Kidney (tissue), 22 donors: ENCODE data around the gene PRR22. TPM values are rescaled to one million over a fixed set of nuclear protein-coding genes. Genes with fewer than 3 reads are reported as not detected.

Experiments used
- DNase-seq, 5 donors: peaks; one replicate each; pipeline ENCODE4 v3.0.0-alpha.2; 2013 to 2020
- FAIRE-seq: peaks from 2 replicates; lab custom pipeline; 2012; peaks lifted over from hg19 to GRCh38; lab: Jason Lieb, UNC
- H3K27ac ChIP-seq, 2 donors: one replicate each; pipeline ENCODE4 v1.7.0; 2013; ENCODE audit warnings: low read depth in 2 of 2, low read length in 2 of 2, inconsistent platforms in 1 of 2
- H3K27me3 ChIP-seq: one replicate; pipeline ENCODE4 v1.7.1; 2013; ENCODE audit warnings: low read length, inconsistent platforms; ENCODE audit not compliant: control insufficient read depth, insufficient read depth
- H3K36me3 ChIP-seq, 3 donors: one replicate each; pipeline versions ENCODE4 v1.7.0 to v1.7.1; 2013; ENCODE audit warnings: low read length in 3 of 3, control low read depth in 1 of 3, inconsistent platforms in 1 of 3; ENCODE audit not compliant: insufficient read depth in 3 of 3, control insufficient read depth in 2 of 3
- H3K4me1 ChIP-seq, 3 donors: one replicate each; pipeline versions ENCODE4 v1.7.0 to v1.7.1; 2013; ENCODE audit warnings: low read length in 3 of 3, inconsistent platforms in 1 of 3, low read depth in 1 of 3; ENCODE audit not compliant: control insufficient read depth in 2 of 3, insufficient read depth in 2 of 3
- H3K4me3 ChIP-seq, 3 donors: one replicate each; pipeline versions ENCODE4 v1.7.0 to v1.8.1; 2013; ENCODE audit warnings: low read length in 3 of 3, control low read depth in 1 of 3, inconsistent platforms in 1 of 3
- H3K9ac ChIP-seq, 3 donors: one replicate each; pipeline versions ENCODE4 v1.7.0 to v1.7.1; 2013; ENCODE audit warnings: low read length in 3 of 3, control low read depth in 1 of 3, inconsistent platforms in 1 of 3
- H3K9me3 ChIP-seq, 3 donors: one replicate each; pipeline versions ENCODE4 v1.7.0 to v1.7.1; 2013; ENCODE audit warnings: low read length in 3 of 3, control low read depth in 1 of 3, inconsistent platforms in 1 of 3; ENCODE audit not compliant: control insufficient read depth in 2 of 3, insufficient read depth in 1 of 3
- intact Hi-C: fragments of 100-400 bp; cut with DNase I; formaldehyde crosslinking; loops from one replicate; pipeline ENCODE4 v1.11.1; 2022
- long read RNA-seq, 10 donors: library from polyadenylated mRNA in 1 of 10; unstranded in 1 of 10; transcript quantifications; one replicate each; pipeline ENCODE4 v2.0.0 and lab custom pipeline, GENCODE V29; 2021 to 2026
- polyA plus RNA-seq: library from polyadenylated mRNA; stranded (reverse); fragments of 350-450 nt; fragmentation: Illumina TruSeq; extraction: RNeasy Lipid Tissue Mini Kit (QIAGEN cat#74804); gene quantifications from one replicate; pipeline ENCODE4 v1.2.3, GENCODE V29; 2014; ENCODE audit warnings: low read depth, low replicate concordance; ENCODE audit not compliant: insufficient read depth
- total RNA-seq: library from RNA; stranded (reverse); fragmentation: NEBNext Ultra II Directional; extraction: Animal tissue kit (Norgen Biotek cat#: 25700); gene quantifications from one replicate; pipeline ENCODE4 v1.2.1, GENCODE V29; 2021
- TF ChIP-seq, protein P1 (sequence below): IDR thresholded peaks from 3 replicates; pipeline ENCODE4 v1.5.1; 2012; ENCODE audit warnings: mild to moderate bottlenecking, moderate library complexity, borderline replicate concordance; ENCODE audit not compliant: insufficient read depth; ENCODE audit errors: extremely low read depth
- donor health status: control.
- donor health status: control.
- donor health status: control.
- donor health status: control.
- donor health status: control.
- donor health status: DM: yes; HTN: yes; CAD: no.
- donor health status: Normal renal cell carcinoma (clear cell type).

The PRR22 gene
- total RNA-seq (4.2 TPM), polyA plus RNA-seq (4.1 TPM)
- long read RNA-seq, donor 1, partial matches to known transcripts: 0 of 1 reads
- long read RNA-seq, donor 1, other reads (novel, unspliced or antisense): 0 of 1 reads
- long read RNA-seq, donor 2, partial matches to known transcripts: 0 of 5 reads
- long read RNA-seq, donor 2, other reads (novel, unspliced or antisense): 0 of 5 reads
- long read RNA-seq, donor 3, partial matches to known transcripts: 0 of 4 reads
- long read RNA-seq, donor 3, other reads (novel, unspliced or antisense): 0 of 4 reads
- long read RNA-seq, donor 4, partial matches to known transcripts: 0 of 3 reads
- long read RNA-seq, donor 4, other reads (novel, unspliced or antisense): 0 of 3 reads
- long read RNA-seq, donor 5: 0 reads
- long read RNA-seq, donor 6: 0 reads
- long read RNA-seq, donor 7: 0 reads
- long read RNA-seq, donor 8, transcript PRR22-201 (1 exons, 1,640 nt): major isoform, 5 of 5 reads
- long read RNA-seq, donor 8, partial matches to known transcripts: 0 of 5 reads
- long read RNA-seq, donor 8, other reads (novel, unspliced or antisense): 0 of 5 reads
- long read RNA-seq, donor 9: 0 reads
- long read RNA-seq, donor 10, transcript PRR22-201 (1 exons, 1,640 nt): major isoform, 8 of 8 reads
- long read RNA-seq, donor 10, partial matches to known transcripts: 0 of 8 reads
- long read RNA-seq, donor 10, other reads (novel, unspliced or antisense): 0 of 8 reads

DNA sequence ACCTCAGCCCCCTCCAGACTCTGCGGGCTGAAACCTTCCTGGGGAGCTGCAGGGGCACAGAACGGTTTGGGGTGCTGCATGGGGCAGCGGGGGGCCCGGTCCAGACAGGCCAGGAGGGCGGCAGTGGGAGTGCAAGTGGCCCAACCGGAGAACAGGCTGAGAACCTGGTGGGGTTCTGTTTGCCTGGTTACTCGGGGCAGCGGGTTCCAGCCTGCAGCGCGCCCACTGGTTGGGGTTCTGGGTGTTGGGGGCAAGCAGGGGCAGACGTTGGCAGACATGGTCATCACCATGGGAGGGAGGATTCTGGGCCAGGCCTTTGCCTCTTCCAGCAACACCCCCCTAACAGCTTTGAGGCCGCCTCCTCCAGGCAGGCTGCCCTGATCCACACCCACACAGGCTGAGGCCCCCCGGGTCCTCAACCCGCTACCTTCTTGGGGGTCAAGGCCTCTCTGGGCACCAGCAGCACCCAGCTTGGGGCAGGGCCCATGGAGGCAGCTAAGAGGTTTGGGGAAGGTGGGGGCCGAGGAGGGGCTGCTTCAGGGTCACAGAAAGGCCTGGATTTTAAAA lies at the start of gene PRR22:
PRR22 (minus strand) TSS at position 166 of the 567 bp plus-strand sequence; CDS start at position 80, 86 bp downstream.
- Histone ChIP-seq H3K9ac (no peak within 1 kb of the TSS), H3K4me1 (no peaks in the 10 kb centered on the region), H3K27me3 (no peaks in the 10 kb centered on the region), H3K4me3 (no peak within 1 kb of the TSS), H3K27ac (no peak within 1 kb of the TSS), H3K9me3 (no peaks in the 10 kb centered on the region), H3K36me3 (peaks cover 0 to 25% (median 23%) of the 10 kb centered on the region in 3 donors)
- FAIRE-seq (no peak), DNase-seq (no peak)
- intact Hi-C loops: no loop called here
- TF ChIP-seq, protein P1, sequence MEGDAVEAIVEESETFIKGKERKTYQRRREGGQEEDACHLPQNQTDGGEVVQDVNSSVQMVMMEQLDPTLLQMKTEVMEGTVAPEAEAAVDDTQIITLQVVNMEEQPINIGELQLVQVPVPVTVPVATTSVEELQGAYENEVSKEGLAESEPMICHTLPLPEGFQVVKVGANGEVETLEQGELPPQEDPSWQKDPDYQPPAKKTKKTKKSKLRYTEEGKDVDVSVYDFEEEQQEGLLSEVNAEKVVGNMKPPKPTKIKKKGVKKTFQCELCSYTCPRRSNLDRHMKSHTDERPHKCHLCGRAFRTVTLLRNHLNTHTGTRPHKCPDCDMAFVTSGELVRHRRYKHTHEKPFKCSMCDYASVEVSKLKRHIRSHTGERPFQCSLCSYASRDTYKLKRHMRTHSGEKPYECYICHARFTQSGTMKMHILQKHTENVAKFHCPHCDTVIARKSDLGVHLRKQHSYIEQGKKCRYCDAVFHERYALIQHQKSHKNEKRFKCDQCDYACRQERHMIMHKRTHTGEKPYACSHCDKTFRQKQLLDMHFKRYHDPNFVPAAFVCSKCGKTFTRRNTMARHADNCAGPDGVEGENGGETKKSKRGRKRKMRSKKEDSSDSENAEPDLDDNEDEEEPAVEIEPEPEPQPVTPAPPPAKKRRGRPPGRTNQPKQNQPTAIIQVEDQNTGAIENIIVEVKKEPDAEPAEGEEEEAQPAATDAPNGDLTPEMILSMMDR: no peak

DNA sequence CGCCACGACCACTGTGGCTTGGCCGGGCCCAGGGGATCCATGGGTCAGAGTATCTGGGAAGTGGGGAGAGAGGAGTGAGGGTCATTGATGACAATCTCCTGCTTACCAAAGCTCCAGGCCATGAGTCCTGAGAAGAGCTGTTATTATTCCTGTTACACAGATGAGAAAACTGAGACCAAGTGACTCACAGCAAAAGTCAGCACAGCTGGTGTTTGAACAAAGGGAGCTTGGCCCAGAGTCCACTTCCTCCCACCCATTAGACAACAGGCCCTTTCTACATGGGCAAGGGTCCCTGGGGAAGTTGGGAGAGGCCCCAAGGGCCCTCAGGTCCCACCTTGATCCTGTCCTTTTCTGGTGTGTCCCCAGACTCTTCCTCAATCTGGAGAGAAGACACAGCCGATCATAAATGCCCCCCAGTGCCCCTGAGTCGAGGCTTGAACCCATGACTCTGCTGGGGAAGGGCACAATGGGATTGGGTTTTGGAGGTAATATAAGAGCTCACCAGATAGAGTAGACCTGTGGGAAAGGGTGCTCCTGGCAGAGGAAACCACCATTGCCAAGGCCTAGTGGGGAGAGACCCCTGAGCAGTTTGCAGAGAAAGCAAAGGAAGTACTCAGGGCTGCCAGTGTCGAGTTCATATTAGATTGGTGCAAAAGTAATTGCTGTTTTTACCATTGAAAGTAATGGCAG lies 48.1 kb upstream of the PRR22 start:
- Histone ChIP-seq H3K4me3 (peak overlapping the region in 1 of 3 donors; percentile 35), H3K9ac (no peak overlapping the region), H3K36me3 (peaks cover 0 to 3% (median 0%) of the 10 kb centered on the region in 3 donors), H3K27me3 (no peaks in the 10 kb centered on the region), H3K9me3 (no peaks in the 10 kb centered on the region), H3K4me1 (peaks cover 0 to 10% (median 3%) of the 10 kb centered on the region in 3 donors), H3K27ac (no peak overlapping the region)
- TF ChIP-seq, protein P1: no peak
- DNase-seq: no peak
- intact Hi-C loops: no loop called here
- FAIRE-seq: no peak

DNA sequence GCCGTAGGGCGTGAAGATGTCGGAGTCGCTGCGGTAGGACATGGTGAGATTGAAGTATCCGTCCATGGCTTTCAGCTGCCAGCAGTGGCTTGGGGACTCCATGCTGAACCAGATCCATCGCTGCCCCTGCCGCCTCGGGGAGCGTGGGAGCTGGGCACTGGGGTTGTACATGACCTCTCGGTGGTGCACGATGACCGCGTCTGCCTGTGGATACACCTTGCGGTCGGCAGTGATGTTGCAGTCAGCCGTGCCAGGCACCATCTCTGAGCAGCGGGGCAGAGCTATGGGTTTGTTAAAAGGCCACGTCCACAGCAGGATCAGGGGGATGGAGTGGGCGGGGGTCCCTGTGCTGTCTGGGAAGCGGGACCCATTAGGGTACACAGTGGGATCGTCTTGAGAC lies 47.5 kb upstream of the PRR22 start:
- Histone ChIP-seq H3K9me3 (no peaks in the 10 kb centered on the region), H3K27ac (peak overlapping the region in 1 of 2 donors; percentile 13), H3K4me1 (peaks cover 0 to 14% (median 3%) of the 10 kb centered on the region in 3 donors), H3K4me3 (peak overlapping the region in 1 of 3 donors; percentile 21), H3K9ac (no peak overlapping the region), H3K36me3 (peaks cover 0 to 3% (median 0%) of the 10 kb centered on the region in 3 donors), H3K27me3 (no peaks in the 10 kb centered on the region)
- no peak for FAIRE-seq
- TF ChIP-seq, protein P1: peak; percentile 16
- intact Hi-C loops: no loop called here
- peak in 2 of 5 donors; percentile 57 to 75 for DNase-seq
